Esophagus muscularis mucosa (tissue), 4 donors: ENCODE results near the gene EEIG2.

Source experiments
- EP300 ChIP-seq: sonication (generic); formaldehyde crosslinking; IDR thresholded peaks from one replicate; pipeline ENCODE4 v1.6.1; 2017; ENCODE audit warnings: antibody characterized with exemption
- POLR2A ChIP-seq: fragments of 450-650 bp; IDR thresholded peaks from one replicate; pipeline ENCODE4 v1.6.1; 2017; ENCODE audit warnings: antibody characterized with exemption, moderate library complexity, mild to moderate bottlenecking, low read depth
- POLR2AphosphoS5 ChIP-seq, 2 donors: sonication (generic); formaldehyde crosslinking; IDR thresholded peaks; one replicate each; pipeline ENCODE4 v1.6.1; 2017; ENCODE audit warnings: antibody characterized with exemption in 2 of 2
- TF ChIP-seq, protein P1 (sequence below), 3 experiments: fragments of 200-600 bp in 2 of 3; fragments of 450-650 bp in 1 of 3; sonication (generic) in 2 of 3; IDR thresholded peaks; one replicate each; pipeline ENCODE4 v1.5.1; 2017 to 2019; ENCODE audit warnings: antibody characterized with exemption in 3 of 3, mild to moderate bottlenecking in 2 of 3, moderate library complexity in 1 of 3

- TF ChIP-seq, protein P1, sequence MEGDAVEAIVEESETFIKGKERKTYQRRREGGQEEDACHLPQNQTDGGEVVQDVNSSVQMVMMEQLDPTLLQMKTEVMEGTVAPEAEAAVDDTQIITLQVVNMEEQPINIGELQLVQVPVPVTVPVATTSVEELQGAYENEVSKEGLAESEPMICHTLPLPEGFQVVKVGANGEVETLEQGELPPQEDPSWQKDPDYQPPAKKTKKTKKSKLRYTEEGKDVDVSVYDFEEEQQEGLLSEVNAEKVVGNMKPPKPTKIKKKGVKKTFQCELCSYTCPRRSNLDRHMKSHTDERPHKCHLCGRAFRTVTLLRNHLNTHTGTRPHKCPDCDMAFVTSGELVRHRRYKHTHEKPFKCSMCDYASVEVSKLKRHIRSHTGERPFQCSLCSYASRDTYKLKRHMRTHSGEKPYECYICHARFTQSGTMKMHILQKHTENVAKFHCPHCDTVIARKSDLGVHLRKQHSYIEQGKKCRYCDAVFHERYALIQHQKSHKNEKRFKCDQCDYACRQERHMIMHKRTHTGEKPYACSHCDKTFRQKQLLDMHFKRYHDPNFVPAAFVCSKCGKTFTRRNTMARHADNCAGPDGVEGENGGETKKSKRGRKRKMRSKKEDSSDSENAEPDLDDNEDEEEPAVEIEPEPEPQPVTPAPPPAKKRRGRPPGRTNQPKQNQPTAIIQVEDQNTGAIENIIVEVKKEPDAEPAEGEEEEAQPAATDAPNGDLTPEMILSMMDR (IDR thresholded peaks at IDR 0.05), result no peak
- no peak for TF ChIP-seq EP300
- TF ChIP-seq POLR2AphosphoS5 (IDR thresholded peaks at IDR 0.05), result no peak
- no peak for TF ChIP-seq POLR2A
Observed at GRCh38 chr1:108521990-108522393, 37.9 kb upstream of the EEIG2 start.
